Peyer's patch (tissue), 4 donors: Measurements from ENCODE around the gene BTBD17.

Experiments used
- CTCF ChIP-seq, 6 experiments: fragments of 450-650 bp in 4 of 6; fragments of 200-600 bp in 2 of 6; sonication (generic) in 1 of 6; IDR thresholded peaks; one replicate each; pipeline ENCODE4 v1.5.1; 2017 to 2019; ENCODE audit warnings: antibody characterized with exemption in 6 of 6, mild to moderate bottlenecking in 3 of 6, moderate library complexity in 1 of 6
- POLR2A ChIP-seq, 2 donors: fragments of 450-650 bp; IDR thresholded peaks; one replicate each; pipeline ENCODE4 v1.5.1; 2017; ENCODE audit warnings: antibody characterized with exemption in 2 of 2, mild to moderate bottlenecking in 2 of 2, moderate library complexity in 2 of 2

GRCh38 chr17:74350486-74350885 is 11.2 kb downstream of the BTBD17 start:
- TF ChIP-seq CTCF (IDR thresholded peaks at IDR 0.05) (no peak), POLR2A (IDR thresholded peaks at IDR 0.05) (no peak)
